ENCODE data around the gene CIB4. TPM values are rescaled to one million over a fixed set of nuclear protein-coding genes. Genes with fewer than 3 reads are reported as not detected.

CIB4 gene
- total RNA-seq, 1 donor from 2014 or later = not detected

DNA sequence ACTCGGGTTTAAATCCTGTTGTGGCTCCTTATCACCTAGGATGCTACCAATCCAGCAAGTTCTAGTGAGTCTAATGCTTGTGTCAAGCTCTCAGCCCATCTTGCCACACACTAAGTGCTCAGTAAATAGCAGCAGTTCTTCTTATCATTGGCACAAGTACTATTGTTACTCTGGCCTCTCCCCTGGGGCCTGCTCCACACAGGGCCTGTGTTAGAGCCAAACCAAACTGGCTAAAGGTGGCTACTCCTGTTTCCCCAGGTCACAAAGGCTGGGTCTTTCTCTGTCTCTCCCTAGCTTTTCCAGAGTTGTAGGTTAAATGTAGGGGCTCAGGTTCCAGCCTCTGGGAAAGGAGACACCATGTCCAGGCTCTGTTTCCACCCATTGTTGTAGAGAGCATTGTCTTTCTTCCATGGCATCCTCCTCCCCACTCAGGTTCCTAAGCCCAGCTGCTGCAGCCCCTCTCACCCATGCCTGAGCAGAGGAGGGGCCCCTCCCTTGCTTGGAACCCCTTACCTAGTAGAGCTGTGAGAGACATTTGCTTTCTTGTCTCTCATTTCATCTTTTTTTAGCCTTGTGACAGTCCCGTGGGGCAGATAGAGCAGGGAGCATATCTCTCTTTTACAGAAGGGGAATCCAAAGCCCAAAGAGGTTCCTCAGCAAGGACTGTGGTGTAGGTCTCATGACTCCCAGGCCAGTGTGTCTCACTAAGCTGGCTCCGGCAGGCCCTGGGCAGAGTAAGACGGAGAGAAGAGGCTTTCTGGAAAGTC, 106.9 kb downstream of the CIB4 start:
- POLR2A ChIA-PET = no interaction called here

DNA sequence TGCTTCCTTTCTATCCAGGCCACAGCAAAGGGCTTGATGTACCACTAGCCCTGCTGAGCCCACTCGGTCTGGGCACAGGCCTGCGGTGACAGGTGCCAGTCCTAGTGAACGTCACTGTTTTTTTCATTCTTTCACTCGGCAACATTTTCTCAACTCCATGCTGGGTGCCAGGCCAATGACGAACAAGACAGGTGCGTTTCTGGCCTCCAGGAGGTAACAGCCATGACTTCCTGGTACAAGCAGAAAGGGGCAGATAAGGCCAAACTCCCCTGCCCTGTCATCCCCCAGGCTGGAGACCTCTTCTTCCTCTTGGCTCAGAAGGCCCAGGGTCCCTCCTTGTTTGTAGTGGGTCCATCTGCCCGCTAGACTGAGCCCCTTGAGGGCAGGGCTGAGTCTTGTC, 107.5 kb downstream of the CIB4 start:
- Mint-ChIP-seq H3K9me3 (no peaks in the 10 kb centered on the region), H3K4me3 (no peak overlapping the region), H3K36me3 (ENCODE audit: low read depth) (no peaks in the 10 kb centered on the region), H3K27me3 (peaks cover 6% of the 10 kb centered on the region), H3K27ac (no peak overlapping the region), H3K4me1 (no peaks in the 10 kb centered on the region)
- no peak for ATAC-seq (ENCODE audit: low read depth)
- TF ChIP-seq, protein P1, sequence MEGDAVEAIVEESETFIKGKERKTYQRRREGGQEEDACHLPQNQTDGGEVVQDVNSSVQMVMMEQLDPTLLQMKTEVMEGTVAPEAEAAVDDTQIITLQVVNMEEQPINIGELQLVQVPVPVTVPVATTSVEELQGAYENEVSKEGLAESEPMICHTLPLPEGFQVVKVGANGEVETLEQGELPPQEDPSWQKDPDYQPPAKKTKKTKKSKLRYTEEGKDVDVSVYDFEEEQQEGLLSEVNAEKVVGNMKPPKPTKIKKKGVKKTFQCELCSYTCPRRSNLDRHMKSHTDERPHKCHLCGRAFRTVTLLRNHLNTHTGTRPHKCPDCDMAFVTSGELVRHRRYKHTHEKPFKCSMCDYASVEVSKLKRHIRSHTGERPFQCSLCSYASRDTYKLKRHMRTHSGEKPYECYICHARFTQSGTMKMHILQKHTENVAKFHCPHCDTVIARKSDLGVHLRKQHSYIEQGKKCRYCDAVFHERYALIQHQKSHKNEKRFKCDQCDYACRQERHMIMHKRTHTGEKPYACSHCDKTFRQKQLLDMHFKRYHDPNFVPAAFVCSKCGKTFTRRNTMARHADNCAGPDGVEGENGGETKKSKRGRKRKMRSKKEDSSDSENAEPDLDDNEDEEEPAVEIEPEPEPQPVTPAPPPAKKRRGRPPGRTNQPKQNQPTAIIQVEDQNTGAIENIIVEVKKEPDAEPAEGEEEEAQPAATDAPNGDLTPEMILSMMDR (IDR thresholded peaks at IDR 0.05) = no peak
- DNase-seq = no peak
- intact Hi-C loops (cut with micrococcal nuclease) = no loop called here
- CTCF ChIA-PET = no interaction called here
- POLR2A ChIA-PET = no interaction called here

More for the DNA sequence above, 106.9 kb downstream of the CIB4 start:
- no peak for ATAC-seq (ENCODE audit: low read depth)
- H3K27me3 Mint-ChIP-seq = peaks cover 6% of the 10 kb centered on the region
- no peak overlapping the region for H3K4me3 Mint-ChIP-seq
- no peak overlapping the region for H3K27ac Mint-ChIP-seq
- no peak for DNase-seq
- H3K9me3 Mint-ChIP-seq = no peaks in the 10 kb centered on the region
- CTCF ChIA-PET = no interaction called here
- TF ChIP-seq, protein P1 (IDR thresholded peaks at IDR 0.05) = no peak
- no peaks in the 10 kb centered on the region for H3K36me3 Mint-ChIP-seq (ENCODE audit: low read depth)
- intact Hi-C loops (cut with micrococcal nuclease) = no loop called here
- H3K4me1 Mint-ChIP-seq = no peaks in the 10 kb centered on the region

DNA sequence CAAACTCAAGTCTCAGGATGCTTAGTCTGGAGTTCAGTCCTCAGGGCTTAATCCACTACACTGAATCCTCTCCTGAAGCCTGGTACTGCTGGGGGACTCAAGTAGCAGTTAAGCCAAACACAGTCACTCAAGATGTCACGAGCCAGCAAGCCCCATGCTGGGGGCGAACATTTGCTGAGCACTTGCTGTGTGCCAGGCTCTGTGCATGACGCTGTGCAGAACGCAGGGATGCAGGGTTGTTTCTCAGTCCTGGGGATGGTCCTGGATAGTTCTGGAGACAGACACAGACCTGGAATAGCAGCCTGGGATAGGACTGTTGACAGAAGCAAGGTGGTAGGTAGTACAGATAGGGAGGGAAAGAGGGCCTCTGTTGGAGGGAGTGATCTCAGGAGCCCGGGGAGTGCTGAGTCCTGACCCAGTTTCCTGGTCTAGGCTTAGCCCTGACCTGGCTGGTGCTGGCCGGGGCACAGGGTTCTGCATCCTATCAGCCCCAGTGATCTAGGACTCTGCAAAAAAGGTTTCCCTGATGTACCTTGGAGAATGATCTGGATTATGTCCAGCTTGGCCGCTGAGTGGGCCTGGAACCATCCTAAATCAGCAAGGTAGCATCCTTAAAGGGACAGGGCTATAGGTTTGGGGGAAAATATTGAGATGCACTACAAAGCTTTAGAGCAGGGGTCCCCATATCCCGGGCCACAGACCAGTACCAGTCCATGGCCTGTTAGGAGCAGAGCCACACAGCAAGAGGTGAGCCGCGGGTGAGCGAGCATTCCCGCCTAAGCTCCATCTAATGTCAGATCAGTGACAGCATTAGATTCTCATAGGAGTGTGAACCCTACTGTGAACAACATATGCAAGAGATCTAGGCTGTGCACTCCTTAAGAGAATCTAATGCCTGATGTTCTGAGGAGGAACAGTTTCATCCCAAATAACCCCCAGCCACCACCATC, 108.6 kb downstream of the CIB4 start:
- TF ChIP-seq, protein P1 (IDR thresholded peaks at IDR 0.05) = no peak
- ATAC-seq (ENCODE audit: low read depth) = no peak

More for the DNA sequence above, 108.6 kb downstream of the CIB4 start:
- H3K27ac Mint-ChIP-seq = no peak overlapping the region
- H3K4me3 Mint-ChIP-seq = no peak overlapping the region
- no peak for DNase-seq
- no peaks in the 10 kb centered on the region for H3K36me3 Mint-ChIP-seq (ENCODE audit: low read depth)
- CTCF ChIA-PET = no interaction called here
- POLR2A ChIA-PET = no interaction called here
- intact Hi-C loops (cut with micrococcal nuclease) = no loop called here
- H3K27me3 Mint-ChIP-seq = peaks cover 6% of the 10 kb centered on the region
- no peaks in the 10 kb centered on the region for H3K4me1 Mint-ChIP-seq
- H3K9me3 Mint-ChIP-seq = no peaks in the 10 kb centered on the region

Other genes with a start within 250 kb of the CIB4 start
- gene DRC1, start 239.4 kb downstream of the CIB4 start, total RNA-seq = not detected in 2 replicates
- not detected in 2 replicates for gene OTOF, start 163.2 kb downstream of the CIB4 start, total RNA-seq
- gene KCNK3, start 51.4 kb upstream of the CIB4 start, total RNA-seq = not detected in 2 replicates
- gene SLC35F6, start 122.9 kb upstream of the CIB4 start, total RNA-seq = 11.4 and 14.2 TPM in 2 replicates
- 0.42 TPM in 2 replicates for gene CENPA, start 144.7 kb upstream of the CIB4 start, total RNA-seq
- not detected in 2 replicates for gene DPYSL5, start 206.8 kb upstream of the CIB4 start, total RNA-seq

All from activated B cell treated with CpG ODN at 0.5 μM for 24 hours (primary cell).